ENCODE measurements around the gene MDFIC.

Gene MDFIC

GRCh38 chr7:114956702-114957101, 34.8 kb downstream of the MDFIC start:
- no peak for DNase-seq

- DNase-seq: no peak
These were observed 35.5 kb downstream of the MDFIC start for GRCh38 chr7:114957444-114957843.

- DNase-seq: no peak
These were observed 38.0 kb downstream of the MDFIC start for GRCh38 chr7:114959931-114960330.

GRCh38 chr7:114962441-114962840, 40.5 kb downstream of the MDFIC start:
- DNase-seq: no peak

GRCh38 chr7:114966156-114966555, 44.3 kb downstream of the MDFIC start:
- no peak for DNase-seq

GRCh38 chr7:114969096-114969495, 47.2 kb downstream of the MDFIC start:
- DNase-seq: no peak

GRCh38 chr7:114970308-114970707, 48.4 kb downstream of the MDFIC start:
- DNase-seq: peak in 1 of 5 experiments; percentile 33

- no peak for DNase-seq
These were observed 48.8 kb downstream of the MDFIC start for GRCh38 chr7:114970732-114971131.

GRCh38 chr7:114972567-114972966, 50.7 kb downstream of the MDFIC start:
- DNase-seq: no peak

GRCh38 chr7:114973147-114973546, 51.3 kb downstream of the MDFIC start:
- no peak for DNase-seq

- no peak for DNase-seq
These were observed 53.5 kb downstream of the MDFIC start for GRCh38 chr7:114975401-114975800.

- no peak for DNase-seq
These were observed 54.8 kb downstream of the MDFIC start for GRCh38 chr7:114976666-114977065.

GRCh38 chr7:114977277-114977676, 55.4 kb downstream of the MDFIC start:
- no peak for DNase-seq

GRCh38 chr7:114979388-114979787, 57.5 kb downstream of the MDFIC start:
- DNase-seq: no peak

GRCh38 chr7:114979803-114980507, 58.1 kb downstream of the MDFIC start:
- DNase-seq: no peak

GRCh38 chr7:114981323-114981722, 59.4 kb downstream of the MDFIC start:
- DNase-seq: peak in 1 of 5 experiments; percentile 21

- no peak for DNase-seq
These were observed 63.3 kb downstream of the MDFIC start for GRCh38 chr7:114985116-114985715.

GRCh38 chr7:114986190-114987180, 64.6 kb downstream of the MDFIC start:
- DNase-seq: no peak

- DNase-seq: no peak
These were observed 66.1 kb downstream of the MDFIC start for GRCh38 chr7:114988026-114988425.

GRCh38 chr7:114988755-114989375, 67.0 kb downstream of the MDFIC start:
- DNase-seq: no peak

- DNase-seq: no peak
These were observed 67.6 kb downstream of the MDFIC start for GRCh38 chr7:114989531-114989930.

GRCh38 chr7:114997487-114998404, 75.9 kb downstream of the MDFIC start:
- DNase-seq: peak in 1 of 5 experiments; percentile 31

Data from T-helper 2 cell (primary cell).